Ecto neural progenitor cell (in vitro differentiated cells): ENCODE results near the gene VPS8.
"Not testable (repeated sequence)": the region's sequence is repeated elsewhere in the genome, so short reads cannot be mapped to it uniquely, and the experiment has no call there.

Experiments used
- DNase-seq: peaks from one replicate; pipeline ENCODE4 v3.0.0-alpha.2; 2018; ENCODE audit warnings: low spot score

VPS8 gene

DNA sequence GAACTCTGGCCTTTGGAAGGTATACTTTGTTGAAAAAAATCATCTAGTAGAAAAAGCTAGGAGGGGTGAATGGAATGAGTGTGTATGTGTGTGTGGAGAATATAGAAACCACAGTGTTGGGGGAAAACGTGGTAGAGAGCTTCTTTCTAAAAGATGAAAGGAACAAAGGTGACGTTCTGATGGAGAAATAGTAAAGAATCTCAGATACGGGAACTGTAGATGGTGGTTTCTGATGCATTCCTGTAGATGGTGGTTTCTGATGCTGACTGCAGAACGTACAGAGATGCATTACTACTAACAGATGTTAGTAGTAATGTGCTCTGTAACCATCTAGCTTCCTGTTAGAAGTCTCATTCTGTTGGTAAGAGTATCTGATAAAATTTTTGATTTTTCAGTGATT lies 60.2 kb downstream of the VPS8 start:
- DNase-seq, result no peak

DNA sequence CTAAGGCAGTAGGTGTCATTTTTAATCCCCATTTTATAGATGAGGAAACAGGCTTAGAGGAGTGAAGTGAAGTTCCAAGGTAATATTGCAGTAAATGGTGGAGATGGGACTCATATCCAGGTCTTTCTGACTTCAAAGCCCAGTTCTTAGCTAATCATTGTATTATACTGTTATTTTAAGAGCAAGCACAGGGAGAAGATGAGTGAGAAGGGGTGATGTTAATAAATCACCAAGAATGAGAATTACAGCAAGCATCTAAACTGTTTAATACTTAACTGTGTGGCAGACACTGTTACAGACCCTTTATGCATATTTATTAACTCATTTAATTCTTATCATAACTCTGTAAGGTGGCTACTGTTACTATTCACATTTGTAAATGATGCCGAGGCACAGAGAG lies 61.2 kb downstream of the VPS8 start:
- DNase-seq, result no peak

DNA sequence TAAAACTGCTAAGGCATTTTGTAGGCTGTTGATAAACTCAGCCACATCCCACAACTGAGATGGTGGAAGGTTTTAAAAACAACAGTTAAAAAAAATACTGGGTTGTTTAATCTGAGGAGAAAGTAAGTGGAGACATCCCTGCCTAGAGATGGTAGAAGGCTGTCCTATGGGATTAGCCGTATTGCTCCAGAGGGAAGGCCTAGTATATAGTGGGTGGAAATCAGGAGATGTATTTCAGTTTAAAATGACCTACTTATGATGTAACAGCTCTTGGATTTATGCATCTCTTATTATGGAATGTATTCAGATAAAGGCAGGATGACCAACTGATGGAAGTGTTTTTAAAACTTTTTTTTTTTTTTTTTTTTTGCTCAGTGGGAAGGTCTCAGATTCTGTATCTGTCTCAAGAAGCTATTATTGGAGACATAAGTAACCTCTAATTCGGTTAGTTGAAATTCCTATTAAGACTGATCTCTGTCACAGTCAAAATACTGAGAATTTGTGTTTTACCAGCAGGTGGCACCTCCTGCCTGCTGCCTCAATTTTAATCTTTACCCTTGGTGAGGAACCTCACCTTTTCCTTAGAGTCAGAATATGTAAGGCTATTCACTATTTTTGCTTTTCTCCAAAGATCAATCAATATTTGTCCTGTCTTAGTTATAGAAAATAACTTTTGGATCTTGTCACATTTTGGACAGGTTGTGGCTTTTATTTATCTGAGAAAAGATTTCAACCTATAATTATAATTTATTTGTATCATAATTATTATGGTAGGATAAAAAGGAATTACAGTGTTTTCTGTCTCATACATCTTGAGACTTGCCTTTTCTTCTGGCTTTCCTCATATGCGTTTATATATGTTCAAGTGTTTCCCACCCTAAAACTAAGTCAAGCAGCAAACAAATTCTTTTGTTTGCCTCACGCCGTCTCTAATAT lies 63.0 kb downstream of the VPS8 start:
- no peak for DNase-seq

- DNase-seq, result no peak
Measured at GRCh38 chr3:184880276-184881019, 68.5 kb downstream of the VPS8 start.

DNA sequence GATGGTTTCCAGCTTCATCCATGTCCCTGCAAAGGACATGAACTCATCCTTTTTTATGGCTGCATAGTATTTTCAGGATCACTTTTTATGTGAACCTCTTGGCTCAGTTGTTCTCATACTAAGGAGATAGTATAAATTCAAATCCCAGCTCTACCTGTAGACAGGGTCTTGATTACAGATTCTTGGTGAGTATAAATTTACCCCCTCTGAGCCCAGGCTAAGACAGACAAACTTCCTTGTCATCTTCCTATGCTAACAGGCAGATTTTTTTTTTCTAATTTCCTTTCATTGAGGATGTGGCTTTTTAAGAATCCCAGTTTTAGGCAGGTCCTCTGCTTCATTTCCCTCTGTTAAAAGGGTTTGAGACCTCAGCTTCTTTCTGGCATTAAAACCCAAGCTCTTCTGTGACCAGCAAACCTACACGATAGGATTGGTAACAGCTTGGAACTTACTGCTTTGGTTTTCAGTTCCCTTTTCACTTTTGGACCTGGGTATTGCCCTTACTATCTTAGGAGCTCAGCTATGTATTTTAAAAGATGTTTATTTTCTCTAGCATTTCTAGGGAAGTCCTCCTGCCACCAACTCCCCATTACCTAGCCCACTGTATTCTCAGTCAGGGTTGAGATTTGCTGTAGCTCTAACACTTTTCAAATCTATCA lies 72.5 kb downstream of the VPS8 start:
- no peak for DNase-seq

GRCh38 chr3:184885112-184885511 lies 73.1 kb downstream of the VPS8 start:
- DNase-seq, result no peak

DNA sequence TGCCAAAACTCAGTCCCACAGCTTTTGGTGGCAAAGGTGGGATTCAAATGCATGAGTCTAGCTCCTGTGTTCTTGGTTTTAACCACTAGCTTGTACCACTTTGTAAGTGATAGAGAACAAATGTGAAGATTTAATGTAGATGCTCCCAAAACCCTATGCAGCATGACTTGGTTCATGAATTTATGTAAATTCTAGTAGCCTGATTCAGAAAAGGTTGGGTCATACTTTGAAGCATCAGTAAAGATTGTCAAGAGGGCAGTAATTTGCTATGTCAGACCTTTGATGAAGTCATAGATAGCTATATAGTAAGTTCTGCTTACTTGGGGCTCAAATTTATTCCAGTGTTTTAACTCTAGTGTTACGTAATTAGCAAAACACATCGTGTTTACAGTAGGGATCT lies 75.6 kb downstream of the VPS8 start:
- DNase-seq, result no peak

- no peak for DNase-seq
Measured at GRCh38 chr3:184889312-184889904, 77.4 kb downstream of the VPS8 start.

GRCh38 chr3:184894051-184894450 lies 82.1 kb downstream of the VPS8 start:
- DNase-seq, result no peak

GRCh38 chr3:184895350-184895749 lies 83.4 kb downstream of the VPS8 start:
- DNase-seq, result no peak

- DNase-seq, result no peak
Measured at GRCh38 chr3:184896336-184896735, 84.4 kb downstream of the VPS8 start.

GRCh38 chr3:184899953-184900595 lies 88.1 kb downstream of the VPS8 start:
- no peak for DNase-seq

DNA sequence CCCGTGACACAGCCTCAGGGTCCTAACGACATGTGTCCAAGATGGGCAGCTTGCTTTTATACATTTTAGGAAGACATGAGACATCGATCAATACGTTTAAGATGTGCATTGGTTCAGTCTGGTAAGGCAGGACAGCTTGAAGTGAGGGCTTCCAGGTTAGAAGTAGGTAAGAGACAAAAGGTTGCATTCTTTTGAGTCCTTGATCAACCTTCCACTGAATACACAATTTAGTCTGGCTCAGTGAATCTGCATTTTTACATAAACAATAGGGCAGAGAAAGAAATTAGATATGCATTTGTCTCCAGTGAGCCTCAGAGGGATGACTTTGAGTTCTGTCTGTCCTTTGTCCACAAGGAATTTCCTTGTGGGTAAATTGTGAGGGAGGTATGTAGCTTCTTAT lies 95.1 kb downstream of the VPS8 start:
- not testable (repeated sequence) for DNase-seq

- peak; percentile 65 for DNase-seq
Measured at GRCh38 chr3:184907681-184908649, 96.0 kb downstream of the VPS8 start.

DNA sequence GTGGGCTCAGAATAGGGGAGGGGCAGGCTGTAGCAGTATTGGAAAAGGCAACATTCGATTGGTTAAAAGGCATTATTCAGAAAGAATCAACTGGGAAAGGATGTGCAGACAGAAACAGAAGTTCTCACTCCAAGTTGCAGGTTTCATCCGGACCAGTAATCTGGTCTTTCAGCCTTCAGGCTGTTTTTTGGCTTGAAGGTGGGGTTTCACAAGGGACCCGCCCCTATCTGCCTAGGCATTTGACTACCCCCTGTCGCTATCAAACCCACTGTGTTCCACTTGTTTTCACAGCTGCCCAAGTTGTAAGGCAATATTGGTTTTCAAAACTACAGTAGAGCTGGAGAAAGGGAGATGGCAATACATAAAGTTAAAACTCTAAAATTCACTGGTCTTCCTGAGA lies 96.9 kb downstream of the VPS8 start:
- DNase-seq, result peak; percentile 44

GRCh38 chr3:184910664-184911063 lies 98.7 kb downstream of the VPS8 start:
- no peak for DNase-seq

- DNase-seq, result no peak
Measured at GRCh38 chr3:184911570-184911969, 99.6 kb downstream of the VPS8 start.

- no peak for DNase-seq
Measured at GRCh38 chr3:184912163-184912562, 100.2 kb downstream of the VPS8 start.

DNA sequence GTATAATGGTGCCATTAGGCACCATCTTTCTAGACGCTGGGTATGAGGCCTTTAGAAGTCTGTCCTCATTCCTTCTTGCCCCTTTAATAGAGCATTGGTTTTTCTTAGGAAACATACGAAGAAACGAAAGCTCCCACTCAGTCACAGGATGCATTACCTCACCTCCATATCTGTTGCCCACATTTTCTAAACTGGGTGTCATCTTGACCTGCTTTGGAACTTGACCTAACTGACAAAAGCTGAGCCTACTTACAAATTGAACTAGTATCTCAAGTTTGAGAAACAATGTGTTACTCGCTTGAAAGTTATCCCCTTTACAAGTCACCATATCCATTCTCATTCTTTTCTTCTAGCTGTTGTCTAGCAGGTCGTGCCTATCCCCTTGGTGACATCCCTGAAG lies 102.7 kb downstream of the VPS8 start:
- no peak for DNase-seq

DNA sequence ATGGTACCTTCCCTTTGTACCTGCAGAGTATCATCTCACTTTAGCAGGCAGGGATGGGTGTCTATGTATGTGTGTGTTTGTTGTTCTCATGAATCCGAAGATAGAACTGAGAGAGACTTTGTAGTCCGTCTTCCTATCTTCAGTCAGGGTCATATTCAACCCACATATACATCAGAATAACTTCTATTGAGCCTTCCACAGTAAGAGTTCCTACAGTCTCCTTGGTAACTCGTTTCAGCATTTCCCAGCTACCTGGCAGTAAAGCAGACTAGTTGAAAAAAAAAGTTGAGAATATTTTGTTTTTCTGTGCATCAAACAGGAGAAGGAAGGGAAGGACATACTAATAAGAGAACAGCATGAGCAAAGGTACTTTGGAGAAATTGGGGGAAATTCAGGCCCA lies 106.8 kb downstream of the VPS8 start:
- no peak for DNase-seq

DNA sequence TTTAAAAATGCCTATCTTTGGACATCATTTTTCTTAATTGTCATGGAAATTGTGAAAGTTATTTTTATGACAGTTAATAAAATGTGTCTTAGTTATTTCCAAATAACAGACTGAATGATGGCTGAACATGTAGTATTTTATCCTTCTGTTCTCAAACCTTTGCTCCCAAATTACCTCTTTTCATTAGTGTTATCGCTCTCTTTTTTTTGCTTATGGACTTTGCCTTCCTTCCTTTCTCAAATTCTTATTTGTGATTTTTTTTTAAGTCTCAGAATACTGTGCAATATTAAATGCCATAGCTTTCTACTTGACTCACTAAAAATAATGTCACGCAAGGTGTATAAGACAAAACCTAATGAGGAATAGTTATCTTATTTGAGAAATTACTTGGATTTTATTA lies 107.7 kb downstream of the VPS8 start:
- DNase-seq, result no peak
